ENCODE results near the gene SAP25. TPM values are rescaled to one million over a fixed set of nuclear protein-coding genes. Genes with fewer than 3 reads are reported as not detected.

The SAP25 gene
- total and polyA plus RNA-seq, 4 donors = 0.75 to 9.9 (median 4.8) TPM

- H3K4me1 ChIP-seq (ENCODE audit: control insufficient read depth in 1 of 2, insufficient read depth in 2 of 2, low read length in 2 of 2) = no peaks in the 10 kb centered on the region
- DNase-seq = peak in 1 of 2 donors; percentile 44
- ATAC-seq (ENCODE audit: low FRiP score) = no peak
- H3K9me3 ChIP-seq (ENCODE audit: control insufficient read depth, low read length) = no peaks in the 10 kb centered on the region
- H3K27me3 ChIP-seq (ENCODE audit: control insufficient read depth in 1 of 2, insufficient read depth in 2 of 2, low read length in 1 of 2) = no peaks in the 10 kb centered on the region
- H3K27ac ChIP-seq (ENCODE audit: low read depth in 1 of 2, low read length in 2 of 2) = no peak overlapping the region
- no peak overlapping the region for H3K4me3 ChIP-seq (ENCODE audit: low read length in 2 of 2)
- intact Hi-C loops (cut with DNase I) = no loop called here
- WGBS, 2 donors = 92 to 93% methylated on average over 43 to 44 of the region's 44 CpGs
- peaks cover 0 to 8% of the 10 kb centered on the region in 2 donors for H3K36me3 ChIP-seq (ENCODE audit: control insufficient read depth in 1 of 2, insufficient read depth in 2 of 2, low read length in 1 of 2)
Observed at GRCh38 chr7:100574362-100575205, 884 bp upstream of the SAP25 start.

GRCh38 chr7:100572949-100573675, 588 bp downstream of the SAP25 start:
- Histone ChIP-seq H3K4me1 (ENCODE audit: control insufficient read depth in 1 of 2, insufficient read depth in 2 of 2, low read length in 2 of 2) (no peaks in the 10 kb centered on the region), H3K9me3 (ENCODE audit: control insufficient read depth, low read length) (no peaks in the 10 kb centered on the region), H3K36me3 (ENCODE audit: control insufficient read depth in 1 of 2, insufficient read depth in 2 of 2, low read length in 1 of 2) (peaks cover 0 to 5% of the 10 kb centered on the region in 2 donors), H3K27ac (ENCODE audit: low read depth in 1 of 2, low read length in 2 of 2) (no peak overlapping the region), H3K4me3 (ENCODE audit: low read length in 2 of 2) (no peak overlapping the region), H3K27me3 (ENCODE audit: control insufficient read depth in 1 of 2, insufficient read depth in 2 of 2, low read length in 1 of 2) (no peaks in the 10 kb centered on the region)
- intact Hi-C loops (cut with DNase I) = no loop called here
- WGBS, 2 donors = 94 to 95% methylated on average over 28 to 30 of the region's 30 CpGs
- ATAC-seq (ENCODE audit: low FRiP score) = no peak
- peak in 1 of 2 donors; percentile 45 for DNase-seq

GRCh38 chr7:100572281-100572948, 1.3 kb downstream of the SAP25 start:
- peaks cover 0 to 2% of the 10 kb centered on the region in 2 donors for H3K36me3 ChIP-seq (ENCODE audit: control insufficient read depth in 1 of 2, insufficient read depth in 2 of 2, low read length in 1 of 2)
- ATAC-seq (ENCODE audit: low FRiP score) = no peak
- H3K4me3 ChIP-seq (ENCODE audit: low read length in 2 of 2) = no peak overlapping the region
- no peaks in the 10 kb centered on the region for H3K9me3 ChIP-seq (ENCODE audit: control insufficient read depth, low read length)
- no peak for DNase-seq
- intact Hi-C loops (cut with DNase I) = no loop called here
- H3K27ac ChIP-seq (ENCODE audit: low read depth in 1 of 2, low read length in 2 of 2) = no peak overlapping the region
- whole genome bisulfite sequencing, 2 donors = 86 to 88% methylated on average over 17 to 20 of the region's 20 CpGs
- H3K27me3 ChIP-seq (ENCODE audit: control insufficient read depth in 1 of 2, insufficient read depth in 2 of 2, low read length in 1 of 2) = no peaks in the 10 kb centered on the region
- H3K4me1 ChIP-seq (ENCODE audit: control insufficient read depth in 1 of 2, insufficient read depth in 2 of 2, low read length in 2 of 2) = no peaks in the 10 kb centered on the region

- Histone ChIP-seq H3K4me1 (ENCODE audit: control insufficient read depth in 1 of 2, insufficient read depth in 2 of 2, low read length in 2 of 2) (no peaks in the 10 kb centered on the region), H3K27me3 (ENCODE audit: control insufficient read depth in 1 of 2, insufficient read depth in 2 of 2, low read length in 1 of 2) (no peaks in the 10 kb centered on the region), H3K4me3 (ENCODE audit: low read length in 2 of 2) (no peak overlapping the region), H3K27ac (ENCODE audit: low read depth in 1 of 2, low read length in 2 of 2) (no peak overlapping the region), H3K9me3 (ENCODE audit: control insufficient read depth, low read length) (no peaks in the 10 kb centered on the region), H3K36me3 (ENCODE audit: control insufficient read depth in 1 of 2, insufficient read depth in 2 of 2, low read length in 1 of 2) (peaks cover 0 to 2% of the 10 kb centered on the region in 2 donors)
- WGBS, 2 donors = 91 to 99% methylated on average over 2 of the region's 2 CpGs
- DNase-seq = no peak
- no peak for ATAC-seq (ENCODE audit: low FRiP score)
- intact Hi-C loops (cut with DNase I) = no loop called here
Observed at GRCh38 chr7:100571829-100572116, 1.9 kb downstream of the SAP25 start.

- ATAC-seq (ENCODE audit: low FRiP score) = no peak
- DNase-seq = peak in 1 of 2 donors; percentile 45
- Histone ChIP-seq H3K4me1 (ENCODE audit: control insufficient read depth in 1 of 2, insufficient read depth in 2 of 2, low read length in 2 of 2) (no peaks in the 10 kb centered on the region), H3K36me3 (ENCODE audit: control insufficient read depth in 1 of 2, insufficient read depth in 2 of 2, low read length in 1 of 2) (no peaks in the 10 kb centered on the region), H3K27ac (ENCODE audit: low read depth in 1 of 2, low read length in 2 of 2) (no peak overlapping the region), H3K9me3 (ENCODE audit: control insufficient read depth, low read length) (no peaks in the 10 kb centered on the region), H3K27me3 (ENCODE audit: control insufficient read depth in 1 of 2, insufficient read depth in 2 of 2, low read length in 1 of 2) (no peaks in the 10 kb centered on the region), H3K4me3 (ENCODE audit: low read length in 2 of 2) (no peak overlapping the region)
- intact Hi-C loops (cut with DNase I) = no loop called here
- WGBS, 2 donors = 70 to 71% methylated on average over 26 of the region's 26 CpGs
Observed at GRCh38 chr7:100570954-100571828, 2.5 kb downstream of the SAP25 start.

GRCh38 chr7:100568896-100569844, 4.5 kb downstream of the SAP25 start:
- Histone ChIP-seq H3K36me3 (ENCODE audit: control insufficient read depth in 1 of 2, insufficient read depth in 2 of 2, low read length in 1 of 2) (no peaks in the 10 kb centered on the region), H3K4me3 (ENCODE audit: low read length in 2 of 2) (no peak overlapping the region), H3K4me1 (ENCODE audit: control insufficient read depth in 1 of 2, insufficient read depth in 2 of 2, low read length in 2 of 2) (no peaks in the 10 kb centered on the region), H3K9me3 (ENCODE audit: control insufficient read depth, low read length) (no peaks in the 10 kb centered on the region), H3K27me3 (ENCODE audit: control insufficient read depth in 1 of 2, insufficient read depth in 2 of 2, low read length in 1 of 2) (no peaks in the 10 kb centered on the region), H3K27ac (ENCODE audit: low read depth in 1 of 2, low read length in 2 of 2) (no peak overlapping the region)
- intact Hi-C loops (cut with DNase I) = no loop called here
- 23 to 25% methylated on average over 36 of the region's 36 CpGs for WGBS, 2 donors
- DNase-seq (peak; percentile 71 to 86), ATAC-seq (ENCODE audit: low FRiP score) (peak; percentile 43)

GRCh38 chr7:100568176-100568895, 5.4 kb downstream of the SAP25 start:
- DNase-seq = peak in 1 of 2 donors; percentile 43
- intact Hi-C loops (cut with DNase I) = no loop called here
- WGBS, 2 donors = 80 to 88% methylated on average over 9 to 11 of the region's 11 CpGs

More at GRCh38 chr7:100568176-100568895, 5.4 kb downstream of the SAP25 start:
- Histone ChIP-seq H3K27ac (ENCODE audit: low read depth in 1 of 2, low read length in 2 of 2) (no peak overlapping the region), H3K9me3 (ENCODE audit: control insufficient read depth, low read length) (no peaks in the 10 kb centered on the region), H3K36me3 (ENCODE audit: control insufficient read depth in 1 of 2, insufficient read depth in 2 of 2, low read length in 1 of 2) (no peaks in the 10 kb centered on the region), H3K4me3 (ENCODE audit: low read length in 2 of 2) (no peak overlapping the region), H3K4me1 (ENCODE audit: control insufficient read depth in 1 of 2, insufficient read depth in 2 of 2, low read length in 2 of 2) (no peaks in the 10 kb centered on the region), H3K27me3 (ENCODE audit: control insufficient read depth in 1 of 2, insufficient read depth in 2 of 2, low read length in 1 of 2) (no peaks in the 10 kb centered on the region)
- ATAC-seq (ENCODE audit: low FRiP score) = no peak

Measured in aorta (tissue), 5 donors.